ENCODE data around the gene STAP2.
"Not testable (repeated sequence)": the region's sequence is repeated elsewhere in the genome, so short reads cannot be mapped to it uniquely, and the experiment has no call there.

The STAP2 gene

DNA sequence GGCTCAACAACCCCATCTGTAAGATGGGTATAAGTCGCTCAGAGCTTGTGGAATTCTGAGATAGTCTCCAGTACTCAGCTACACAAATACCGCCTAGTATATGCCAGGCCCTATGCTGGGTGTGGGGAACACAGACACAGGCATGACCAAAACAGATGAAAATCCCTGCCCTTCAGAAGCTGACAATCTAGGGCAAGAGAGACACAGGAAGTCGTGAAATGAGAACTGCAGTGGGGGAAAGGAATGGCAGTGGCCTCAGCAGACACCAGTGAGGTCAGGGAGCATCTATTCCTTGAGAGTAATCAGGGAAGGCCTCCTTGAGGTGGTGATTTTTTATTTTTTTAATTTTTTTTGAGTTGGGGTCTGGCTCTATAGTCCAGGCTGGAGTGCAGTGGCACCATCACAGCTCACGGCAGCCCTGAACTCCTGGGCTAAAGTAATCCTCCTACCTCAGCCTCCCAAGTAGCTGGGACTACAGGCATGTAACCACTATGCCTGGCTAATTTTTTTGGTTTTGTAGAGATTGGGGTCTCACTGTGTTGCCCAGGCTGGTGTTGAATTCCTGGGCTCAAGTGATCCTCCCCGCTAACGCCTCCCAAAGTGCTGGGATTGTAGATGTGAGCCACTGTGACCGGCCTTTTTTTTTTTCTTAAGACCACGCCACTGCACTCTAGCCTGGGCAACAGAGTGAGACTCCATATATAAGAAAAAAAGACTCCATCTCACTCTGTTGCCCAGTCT, 39.6 kb downstream of the STAP2 start:
- DNase-seq (ENCODE audit: low read depth): no peak

DNA sequence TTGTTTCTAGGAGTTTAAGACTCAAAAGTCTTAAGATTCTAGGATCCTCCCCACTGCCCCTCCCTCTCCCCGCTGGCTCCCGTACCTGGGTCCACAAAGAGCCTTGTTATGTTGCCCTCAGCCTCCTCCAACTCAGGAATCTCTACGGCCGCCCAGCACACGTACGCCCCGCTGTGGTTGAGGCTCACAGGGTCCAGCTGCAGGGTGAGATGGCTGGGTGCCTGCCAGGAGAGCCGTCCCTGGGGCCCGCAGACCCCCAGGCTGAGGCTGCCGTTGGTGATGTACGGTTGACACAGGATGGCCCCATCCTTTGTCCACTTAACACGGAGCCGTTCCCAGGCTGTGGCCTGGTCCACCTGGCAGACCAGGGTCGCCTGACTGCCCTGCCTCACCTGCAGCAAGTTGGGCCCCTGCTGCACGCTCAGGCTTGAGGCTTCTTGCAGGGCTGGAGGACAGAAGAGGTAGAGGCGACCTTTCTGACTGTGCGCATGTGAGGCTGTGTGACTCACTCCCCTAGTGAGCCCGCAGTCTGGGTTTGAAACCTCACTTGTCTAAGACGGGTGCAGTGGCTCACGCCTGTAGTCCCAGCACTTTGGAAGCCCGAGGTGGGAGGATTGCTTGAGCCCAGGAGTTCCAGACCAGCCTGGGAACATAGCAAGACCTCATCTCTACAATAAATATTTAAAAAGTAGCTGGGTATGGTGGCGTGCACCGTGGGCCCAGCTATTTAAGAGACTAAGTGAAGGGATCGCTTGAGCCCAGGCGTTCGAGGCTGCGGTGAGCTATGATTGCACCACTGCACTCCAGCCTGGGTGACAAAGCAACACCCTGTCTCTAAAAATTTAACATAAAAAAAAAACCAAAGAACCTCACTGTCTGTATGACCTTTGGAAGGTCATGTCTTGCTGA, 40.5 kb downstream of the STAP2 start:
- DNase-seq (ENCODE audit: low read depth): no peak

DNA sequence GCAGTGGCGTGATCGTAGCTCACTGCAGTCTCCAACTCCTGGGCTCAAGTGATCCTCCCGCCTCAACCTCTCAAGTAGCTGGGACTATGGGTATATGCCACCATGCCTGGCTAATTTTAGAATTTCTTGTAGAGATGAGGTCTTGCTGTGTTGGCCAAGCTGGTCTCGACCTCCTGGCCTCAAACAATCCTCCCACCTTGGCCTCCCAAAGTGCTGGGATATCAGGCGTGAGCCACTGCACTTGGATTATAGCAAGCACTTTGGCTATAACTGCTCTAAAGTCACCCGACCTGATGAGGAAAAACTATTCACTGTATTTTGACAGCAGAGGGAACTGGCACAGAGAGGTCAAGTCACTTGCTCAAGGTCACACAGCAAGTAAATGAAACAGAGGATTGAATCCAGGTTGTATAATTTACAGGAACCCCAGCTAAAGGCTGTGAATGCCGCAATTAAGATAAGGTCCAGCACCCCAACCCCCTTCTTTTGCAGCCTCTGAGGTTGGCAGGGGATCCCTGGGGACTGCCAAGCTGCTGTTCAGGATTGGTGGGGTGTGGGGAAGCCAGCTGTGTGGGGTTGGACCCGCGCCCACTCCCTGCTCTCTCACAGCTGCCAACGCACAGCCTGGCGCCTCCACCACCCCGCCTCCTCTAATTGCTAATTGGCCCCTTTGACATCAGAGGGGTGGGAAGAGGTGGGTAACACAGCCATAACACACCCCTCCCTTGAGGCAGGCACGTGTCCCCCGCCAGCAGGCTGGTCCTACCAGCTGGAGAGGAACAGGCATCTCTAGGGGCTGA, 42.5 kb downstream of the STAP2 start:
- no peak for DNase-seq (ENCODE audit: low read depth)

DNA sequence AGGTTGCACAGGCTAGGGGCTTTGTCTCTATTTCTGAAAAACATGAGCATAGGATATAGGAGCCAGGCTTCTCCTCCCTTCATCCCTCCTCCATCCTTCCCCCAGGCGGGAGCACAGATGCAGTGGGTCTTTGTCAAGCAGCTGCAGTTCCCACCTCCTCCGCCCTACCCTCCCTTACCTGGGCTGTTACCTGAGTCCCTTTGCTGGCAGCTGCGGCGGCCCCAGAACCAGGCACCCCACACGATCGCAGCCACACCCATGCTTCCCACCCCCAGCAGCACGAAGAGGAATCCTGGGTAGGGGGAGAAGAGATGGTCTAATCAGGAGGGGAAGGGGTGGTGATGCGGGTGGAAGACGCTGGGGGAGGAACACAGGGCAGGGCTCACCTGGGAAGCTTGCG, 44.2 kb downstream of the STAP2 start:
- DNase-seq (ENCODE audit: low read depth): no peak

DNA sequence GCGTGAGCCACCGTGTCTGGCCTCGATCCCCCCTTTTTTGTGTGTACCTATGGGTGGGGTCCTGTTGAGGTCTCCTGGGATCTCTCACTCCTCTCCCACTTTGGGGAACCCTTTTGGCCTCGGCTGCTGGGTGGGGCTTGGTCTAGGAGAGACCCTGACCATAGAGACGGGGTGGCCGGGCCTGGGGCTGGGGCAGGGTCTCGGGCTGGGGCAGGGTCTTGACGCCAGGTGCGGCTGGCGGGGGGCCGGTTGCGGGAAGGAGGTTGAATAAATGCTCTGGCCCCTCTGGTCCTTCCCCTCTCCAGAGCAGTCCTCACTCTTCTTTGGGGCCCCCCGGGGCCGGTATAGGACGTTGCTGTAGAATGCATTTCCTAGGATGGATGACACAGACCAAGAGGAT, 46.1 kb downstream of the STAP2 start:
- no peak for DNase-seq (ENCODE audit: low read depth)

DNA sequence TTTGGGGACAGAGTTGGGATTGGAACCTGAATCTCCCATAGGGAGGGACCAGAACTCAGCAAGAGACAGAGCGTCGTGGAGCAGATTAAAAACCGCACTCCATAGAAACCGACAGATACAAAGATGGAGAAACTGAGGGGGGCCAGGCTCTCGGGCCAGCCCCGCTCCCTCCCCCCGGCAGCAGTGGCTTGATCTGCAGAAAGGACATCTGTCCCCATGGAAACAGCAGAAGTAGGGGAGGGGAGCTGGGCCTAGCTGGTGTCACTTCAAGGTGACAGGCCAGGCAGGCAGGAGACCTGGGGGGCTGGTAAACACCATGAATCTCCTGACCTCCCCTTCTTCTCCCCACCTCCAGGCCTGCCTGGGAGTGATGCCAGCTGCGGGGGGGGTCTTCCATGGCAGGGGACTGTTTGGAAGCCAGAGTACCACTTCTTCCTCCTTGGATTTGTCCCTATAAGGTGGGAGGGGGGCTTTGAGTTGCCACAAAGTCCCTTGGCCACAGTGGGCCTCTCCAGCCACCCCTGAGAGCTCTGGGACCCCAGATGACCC, 47.4 kb downstream of the STAP2 start:
- no peak for DNase-seq (ENCODE audit: low read depth)

DNA sequence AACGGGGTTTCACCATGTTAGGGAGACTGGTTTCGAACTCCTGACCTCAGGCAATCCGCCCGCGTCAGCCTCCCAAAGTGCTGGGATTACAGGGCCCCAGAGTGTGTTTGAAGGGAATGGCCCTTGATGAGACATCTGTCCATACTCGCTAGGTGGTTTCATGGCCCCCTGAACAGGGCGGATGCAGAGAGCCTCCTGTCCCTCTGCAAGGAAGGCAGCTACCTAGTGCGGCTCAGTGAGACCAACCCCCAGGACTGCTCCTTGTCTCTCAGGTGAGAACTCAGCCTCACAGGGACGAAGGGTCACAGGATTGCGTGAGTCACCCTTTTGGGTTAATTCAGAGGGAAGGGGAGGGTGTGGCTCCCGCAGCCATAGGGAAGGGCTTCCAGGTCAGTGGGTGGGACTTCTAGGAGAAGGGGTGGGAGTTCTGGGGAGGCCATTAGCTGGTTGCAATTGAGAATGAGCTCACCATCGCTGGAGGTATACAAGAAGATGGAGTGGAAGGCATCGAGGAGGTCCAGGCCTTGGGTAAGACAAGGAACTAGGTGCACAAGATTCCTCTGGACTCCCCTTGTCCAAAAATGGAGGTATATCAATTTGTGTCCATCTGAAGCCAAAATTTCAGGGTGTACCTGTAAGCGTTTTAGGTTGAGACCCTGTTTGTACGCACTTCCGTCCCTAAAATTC, 50.4 kb downstream of the STAP2 start:
- DNase-seq (ENCODE audit: low read depth): no peak

DNA sequence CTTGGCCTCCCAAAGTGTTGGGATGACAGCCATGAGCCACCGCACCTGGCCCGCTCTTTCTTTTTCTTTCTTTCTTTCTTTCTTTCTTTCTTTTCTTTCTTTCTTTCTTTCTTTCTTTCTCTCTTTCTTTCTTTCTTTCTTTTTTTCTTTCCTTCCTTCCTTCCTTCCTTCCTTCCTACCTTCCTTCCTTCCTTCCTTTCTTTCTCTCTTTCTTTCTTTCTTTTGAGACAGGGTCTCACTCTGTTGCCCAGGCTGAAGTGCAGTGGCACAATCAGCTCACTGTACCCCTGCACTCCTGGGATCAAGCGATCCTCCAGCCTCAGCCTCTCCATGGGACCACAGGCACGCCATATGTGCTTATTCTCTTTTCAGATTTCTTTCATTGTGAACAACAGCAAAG, 52.5 kb downstream of the STAP2 start:
- not testable (repeated sequence) for DNase-seq (ENCODE audit: low read depth)

DNA sequence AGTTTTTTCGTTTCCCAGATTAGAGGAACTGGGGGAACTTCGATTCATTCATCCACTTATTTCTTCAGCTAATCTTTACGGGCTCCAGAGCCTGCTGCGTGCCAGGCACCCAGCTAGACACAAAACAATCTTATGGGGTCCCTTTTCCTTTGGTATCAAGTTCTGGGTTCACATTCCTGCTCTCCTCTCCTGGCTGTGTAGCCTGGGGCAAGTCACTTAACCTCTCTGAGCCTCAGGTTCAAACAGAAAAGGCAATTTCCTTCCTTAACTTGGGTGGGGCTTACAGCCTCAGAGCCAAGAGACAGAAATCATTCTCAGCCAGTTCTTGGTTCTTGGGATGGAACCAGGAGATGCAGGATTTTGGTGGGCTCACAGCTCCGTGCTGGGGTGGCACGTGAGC, 53.7 kb downstream of the STAP2 start:
- no peak for DNase-seq (ENCODE audit: low read depth)

DNA sequence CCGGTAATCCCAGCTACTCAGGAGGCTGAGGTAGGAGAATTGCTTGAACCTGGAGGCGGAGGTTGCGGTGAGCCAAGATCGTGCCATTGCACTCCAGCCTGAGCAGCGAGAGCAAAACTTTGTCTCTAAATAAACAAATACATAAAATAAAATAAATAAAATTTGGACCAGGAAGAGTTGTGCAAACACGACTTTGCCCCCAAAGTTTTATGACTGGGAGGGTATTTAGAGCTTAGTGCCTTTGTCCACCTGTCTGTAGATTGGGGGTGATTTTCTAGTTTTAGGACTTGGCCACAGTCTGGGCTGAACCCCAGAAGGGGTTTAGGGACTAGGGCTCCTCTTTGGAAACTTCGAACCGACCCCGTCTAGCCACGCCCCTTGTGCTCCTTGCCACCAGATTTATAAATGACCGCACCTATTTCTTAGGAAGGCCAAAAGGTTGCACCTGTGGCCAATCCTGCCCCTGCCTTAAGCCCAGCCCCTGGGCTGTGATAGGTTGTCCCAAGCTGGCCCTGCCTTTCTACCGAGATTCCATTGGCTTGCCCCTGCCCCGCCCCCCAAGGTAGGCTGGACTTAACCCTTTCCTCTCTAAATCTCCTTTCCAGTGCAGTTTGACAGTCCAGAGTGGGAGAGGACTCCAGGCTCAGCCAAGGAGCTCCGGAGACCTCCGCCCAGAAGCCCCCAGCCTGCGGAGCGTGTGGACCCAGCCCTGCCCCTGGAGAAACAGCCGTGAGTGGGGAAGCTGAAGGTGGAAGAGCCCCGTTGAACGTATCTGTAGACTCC, 54.3 kb downstream of the STAP2 start:
- no peak for DNase-seq (ENCODE audit: low read depth)

DNA sequence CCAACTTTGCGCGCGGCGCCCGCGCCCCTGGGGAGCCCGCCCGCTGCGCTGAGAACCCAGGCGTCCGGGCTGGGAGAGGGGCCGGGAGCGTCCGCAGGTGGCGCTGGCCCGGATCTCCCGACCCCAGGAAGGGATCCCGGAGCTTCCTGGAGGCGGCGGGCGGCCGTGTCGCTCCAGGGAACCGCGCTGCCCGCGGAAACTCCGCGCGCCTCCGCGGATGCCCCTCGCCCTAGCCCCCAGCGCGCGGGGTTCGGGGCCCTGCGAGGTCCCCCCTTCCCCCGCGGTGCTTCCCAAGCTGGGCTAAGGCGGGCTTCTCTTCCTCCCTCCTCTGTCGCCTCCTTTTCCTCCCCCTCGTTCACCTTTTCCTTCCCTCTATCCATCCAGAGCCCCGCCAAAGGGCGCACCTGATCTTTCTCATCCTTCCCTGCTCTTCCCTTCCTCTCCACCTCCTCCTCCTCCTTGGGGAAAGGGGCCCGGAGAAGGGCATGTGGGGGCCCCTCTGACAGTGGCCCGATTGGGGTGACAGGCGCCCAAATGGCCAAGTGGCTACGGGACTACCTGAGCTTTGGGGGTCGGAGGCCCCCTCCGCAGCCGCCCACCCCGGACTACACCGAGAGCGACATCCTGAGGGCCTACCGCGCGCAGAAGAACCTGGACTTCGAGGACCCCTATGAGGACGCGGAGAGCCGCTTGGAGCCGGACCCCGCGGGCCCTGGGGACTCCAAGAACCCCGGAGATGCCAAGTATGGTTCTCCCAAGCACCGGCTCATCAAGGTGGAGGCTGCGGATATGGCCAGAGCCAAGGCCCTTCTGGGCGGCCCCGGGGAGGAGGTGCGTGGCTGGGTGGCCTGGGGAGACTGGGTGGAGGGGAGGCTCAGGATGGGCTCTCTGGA, 58.9 kb downstream of the STAP2 start:
- no peak for DNase-seq (ENCODE audit: low read depth)

DNA sequence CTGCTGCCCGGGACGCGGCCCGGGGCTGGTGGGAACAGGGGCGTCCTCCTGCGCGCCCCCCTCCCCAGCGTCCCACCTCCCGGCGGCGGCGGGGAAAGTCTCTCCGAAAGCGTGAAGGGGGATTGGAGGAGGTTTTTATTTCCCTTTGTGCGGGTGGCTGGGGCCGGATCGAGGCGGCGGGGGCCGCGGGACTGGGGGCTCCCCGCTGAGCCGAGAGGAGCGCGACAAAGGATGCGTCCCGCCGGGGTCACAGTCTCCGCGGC, 59.4 kb downstream of the STAP2 start:
- no peak for DNase-seq (ENCODE audit: low read depth)

DNA sequence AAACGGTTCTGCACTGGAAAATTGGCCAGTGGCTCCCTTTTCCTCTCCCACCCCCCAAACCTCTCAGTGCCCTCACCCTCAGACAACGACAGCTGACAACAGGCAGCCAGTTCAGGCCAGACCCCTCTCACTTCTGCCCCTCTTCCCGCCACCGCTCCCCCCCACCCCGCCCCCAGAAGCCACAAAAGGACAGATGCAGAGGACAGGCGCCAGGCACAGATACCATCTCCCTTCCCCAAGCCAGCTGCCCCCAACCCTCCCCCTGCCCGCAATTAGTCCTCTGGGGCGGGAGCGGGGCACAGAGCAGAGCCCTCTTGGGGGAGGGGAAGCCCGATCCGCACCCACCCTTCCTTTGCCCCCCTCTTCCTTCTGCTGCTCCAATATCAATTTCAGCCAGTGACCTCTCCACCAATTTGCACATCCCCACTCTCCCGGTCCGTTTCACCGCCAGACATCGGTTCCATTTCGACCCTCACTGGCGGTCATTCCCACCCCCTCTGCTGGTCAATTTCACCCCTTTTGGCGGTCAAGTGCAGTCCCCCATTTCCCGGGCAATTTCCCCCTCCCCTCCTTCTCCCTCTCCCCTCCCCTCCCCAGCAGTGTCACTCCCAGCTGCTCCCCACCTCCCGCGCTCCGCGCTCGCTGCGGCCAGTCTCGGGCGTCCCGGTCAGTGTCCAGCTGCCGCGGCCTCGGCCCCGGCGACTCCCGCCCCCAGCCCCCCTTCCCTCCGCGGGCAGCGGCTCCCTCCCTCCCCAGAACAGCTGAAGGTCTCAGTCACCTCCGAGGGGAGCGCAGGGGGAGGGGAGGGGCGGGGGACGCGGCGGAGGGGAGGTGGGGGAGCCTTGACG, 60.0 kb downstream of the STAP2 start, which contains the start of gene SHD:
TSS of gene SHD (plus strand) at position 848 of the 848 bp plus-strand sequence. CDS start 798 bp downstream, outside the sequence.
- no peak for DNase-seq (ENCODE audit: low read depth)

DNA sequence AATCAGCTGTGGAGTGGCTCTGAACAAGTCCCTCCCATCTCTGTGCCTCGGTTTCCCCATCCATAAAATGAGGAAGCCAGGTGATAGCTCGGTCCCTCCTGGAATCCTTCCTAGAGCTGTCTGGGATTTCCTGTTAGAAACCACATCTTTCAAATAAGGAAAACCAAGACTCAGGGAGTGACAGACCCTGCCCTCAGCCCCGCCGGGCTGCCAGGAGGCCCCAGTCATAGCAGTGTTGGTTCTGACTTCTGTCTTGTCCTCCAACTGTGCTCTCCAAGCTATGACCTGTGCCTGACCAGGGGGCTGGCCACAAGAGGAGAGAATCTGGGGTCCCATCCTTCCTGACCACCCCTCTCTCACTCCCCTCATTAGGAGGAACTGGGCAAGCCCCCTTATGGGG, 60.6 kb downstream of the STAP2 start:
- no peak for DNase-seq (ENCODE audit: low read depth)

DNA sequence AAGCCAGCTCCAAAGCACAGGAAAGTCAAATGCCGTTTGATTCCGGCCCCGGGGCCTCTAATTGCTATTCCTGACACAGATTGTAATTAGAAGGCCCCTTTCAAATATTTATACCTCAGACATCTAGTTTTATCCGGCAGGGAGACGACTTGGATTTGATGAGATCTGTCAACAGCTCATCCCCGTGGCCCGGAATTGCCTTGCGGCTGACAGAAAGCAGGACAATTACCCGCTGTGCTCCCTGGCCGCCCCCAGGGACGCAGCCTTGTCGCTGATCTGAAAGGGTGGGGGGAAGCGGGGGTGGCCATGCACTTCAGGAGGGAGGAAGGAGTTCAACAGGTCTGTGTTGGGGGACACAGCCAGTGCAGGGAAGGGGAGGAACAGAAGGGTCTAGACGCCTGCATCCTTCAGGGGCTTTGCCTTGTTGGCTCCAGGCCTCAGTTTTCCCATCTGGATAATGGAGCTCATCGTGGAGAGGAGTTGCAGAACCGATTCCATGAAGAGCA, 61.4 kb downstream of the STAP2 start:
- no peak for DNase-seq (ENCODE audit: low read depth)

DNA sequence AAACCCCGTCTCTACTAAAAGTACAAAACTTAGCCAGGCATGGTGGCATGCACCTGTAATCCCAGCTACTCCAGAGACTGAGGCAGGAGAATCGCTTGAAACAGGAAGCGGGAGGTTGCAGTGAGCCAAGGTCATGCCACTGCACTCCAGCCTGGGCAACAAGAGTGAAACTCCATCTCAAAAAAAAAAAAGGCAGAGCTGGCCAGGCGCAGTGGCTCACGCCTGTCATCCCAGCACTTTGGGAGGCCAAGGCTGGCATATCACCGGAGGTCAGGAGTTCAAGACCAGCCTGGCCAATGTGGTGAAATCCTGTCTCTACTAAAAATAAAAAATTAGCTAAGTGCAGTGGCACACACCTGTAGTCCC, 64.3 kb downstream of the STAP2 start:
- not testable (repeated sequence) for DNase-seq (ENCODE audit: low read depth)
